ENCODE measurements around the gene CERKL.

The CERKL gene

DNA sequence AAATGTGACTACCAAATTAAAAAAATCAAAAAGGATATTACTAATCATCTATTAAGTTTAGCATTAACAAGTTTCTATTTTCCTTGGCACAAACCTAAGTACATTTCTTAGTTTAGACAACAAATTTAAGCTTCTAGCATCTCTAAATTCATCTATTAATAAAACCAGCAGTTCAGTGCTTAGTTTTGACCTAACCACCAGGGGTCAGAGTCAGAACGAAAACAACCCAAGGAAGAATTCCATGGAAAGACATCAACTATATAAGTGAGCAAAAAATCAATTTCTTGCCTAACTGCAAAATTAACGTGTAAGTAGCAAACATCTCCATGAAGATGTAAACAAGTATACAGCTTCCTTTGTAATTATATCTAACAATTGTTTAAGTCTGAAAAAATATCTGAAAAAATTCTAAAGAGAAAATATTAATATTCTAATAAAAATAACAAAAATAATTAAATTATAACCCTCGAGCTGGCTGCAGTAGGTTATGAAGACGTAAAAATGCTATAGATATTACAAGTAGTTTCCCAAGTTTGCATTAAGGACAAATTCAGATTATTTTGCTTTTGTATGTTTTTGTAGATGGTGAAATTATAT, 83.7 kb downstream of the CERKL start:
- no peak for DNase-seq

DNA sequence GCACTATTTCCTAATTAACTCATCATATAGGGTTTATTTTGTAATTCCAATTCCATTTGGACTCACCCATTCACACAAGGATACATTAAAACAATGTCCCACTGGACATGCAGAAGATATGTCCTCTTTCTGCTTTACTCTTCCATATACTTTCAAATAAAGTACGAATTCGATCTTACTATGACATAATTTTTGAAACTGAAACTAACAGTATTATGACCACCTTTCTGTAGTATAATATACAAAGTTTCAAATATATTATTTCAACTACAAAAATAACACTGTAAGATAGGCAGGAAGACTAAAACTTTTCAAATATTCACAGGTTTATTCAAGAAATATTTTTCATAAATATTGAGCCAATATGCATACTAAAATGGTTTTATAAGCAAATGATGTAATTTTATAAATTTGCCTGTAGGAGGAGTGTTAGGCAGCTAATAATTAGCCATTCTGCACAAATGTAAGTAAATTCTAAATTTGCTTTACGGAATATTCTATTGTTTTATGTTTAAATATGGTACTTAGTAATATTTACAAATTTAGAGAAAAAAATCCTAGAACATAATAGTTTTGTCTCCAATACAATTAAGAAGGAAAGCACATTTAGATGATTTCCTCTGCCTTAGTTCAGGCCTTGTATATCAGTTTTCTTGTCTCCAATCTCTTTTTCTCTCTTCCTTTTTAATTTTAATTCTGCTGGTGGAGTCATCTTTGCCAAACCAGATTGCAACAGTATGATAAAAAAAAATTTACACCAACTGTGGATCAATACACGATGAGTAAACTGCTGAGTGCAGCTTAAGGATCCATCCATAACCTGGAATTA, 85.9 kb downstream of the CERKL start:
- no peak for DNase-seq

DNA sequence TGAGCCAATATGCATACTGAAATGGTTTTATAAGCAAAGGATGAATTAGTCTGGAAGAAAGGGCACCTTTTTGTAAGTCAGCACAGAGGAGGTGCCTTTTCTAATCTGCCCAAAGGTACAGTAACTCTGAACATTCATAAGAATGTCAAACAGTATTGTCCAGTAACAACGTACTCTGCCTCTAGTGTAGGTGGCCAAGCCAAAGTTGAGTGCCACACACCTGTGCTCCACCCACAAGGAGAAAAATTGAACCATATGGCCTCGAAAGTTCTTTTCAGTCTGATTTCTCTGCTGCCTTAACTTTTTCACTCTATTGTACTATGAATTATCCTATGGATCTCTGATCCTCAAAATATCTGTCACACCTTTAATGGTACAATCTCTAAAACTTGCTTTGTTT, 86.8 kb downstream of the CERKL start:
- no peak for DNase-seq

DNA sequence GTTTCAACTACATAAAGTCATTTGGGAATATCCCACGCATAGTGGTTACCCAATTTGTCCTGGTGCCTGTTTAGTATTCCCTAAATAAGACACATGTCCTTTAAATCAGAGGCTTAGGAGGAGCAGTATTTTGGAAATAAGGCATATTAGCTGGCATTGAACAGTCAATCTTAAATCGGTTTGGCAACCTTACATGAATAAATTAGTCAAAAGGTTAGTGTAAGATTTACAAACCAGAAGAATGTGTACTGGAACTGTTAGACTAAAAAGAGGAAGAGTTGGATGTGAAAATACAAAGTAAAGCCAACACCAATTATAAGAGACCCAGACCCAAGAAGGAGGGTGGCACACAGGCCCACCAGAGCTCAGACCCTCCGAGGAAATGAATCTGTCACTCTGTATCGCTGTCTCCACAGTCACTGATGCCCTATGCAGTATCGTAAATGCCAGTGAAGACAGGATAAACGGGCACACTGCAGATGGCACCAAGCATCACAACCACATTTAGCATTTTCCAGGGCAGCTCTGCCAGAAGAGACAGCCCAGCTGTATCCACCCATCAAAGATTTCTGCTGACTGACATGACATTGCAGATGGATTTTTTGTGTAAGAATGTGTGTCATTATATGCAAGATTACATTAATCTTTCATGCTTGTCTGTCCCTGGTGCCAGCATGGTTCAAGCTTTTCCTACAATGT, 90.4 kb downstream of the CERKL start:
- DNase-seq, result no peak

DNA sequence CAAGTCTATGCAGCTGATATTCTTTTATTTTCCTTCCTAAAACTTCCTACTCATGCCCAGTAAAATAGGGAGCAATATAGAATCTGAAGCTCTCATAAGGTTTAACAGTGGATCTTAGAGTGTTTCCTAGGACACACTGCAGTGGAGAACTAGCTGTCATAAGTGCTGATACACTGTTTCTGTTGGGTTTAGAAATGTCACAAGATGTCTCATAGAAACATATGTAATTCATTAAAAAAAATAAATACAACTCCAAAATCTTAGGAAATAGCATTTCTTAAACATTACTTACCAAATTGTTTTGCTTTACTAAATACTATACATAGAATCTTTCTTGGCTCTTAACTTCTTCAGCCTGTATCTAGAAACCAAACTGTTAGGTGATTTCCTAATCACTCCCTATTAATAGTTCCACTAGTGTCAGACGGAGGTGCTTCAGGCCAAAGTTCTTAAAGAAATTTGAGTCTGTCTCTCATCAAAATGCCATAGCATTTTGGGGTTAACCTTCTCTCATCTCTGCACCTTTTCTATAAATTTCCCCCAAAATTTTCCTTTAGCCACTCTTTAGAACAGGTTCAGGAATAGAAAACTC, 93.7 kb downstream of the CERKL start:
- no peak for DNase-seq

GRCh38 chr2:181558371-181558770, 98.5 kb downstream of the CERKL start:
- no peak for DNase-seq

DNA sequence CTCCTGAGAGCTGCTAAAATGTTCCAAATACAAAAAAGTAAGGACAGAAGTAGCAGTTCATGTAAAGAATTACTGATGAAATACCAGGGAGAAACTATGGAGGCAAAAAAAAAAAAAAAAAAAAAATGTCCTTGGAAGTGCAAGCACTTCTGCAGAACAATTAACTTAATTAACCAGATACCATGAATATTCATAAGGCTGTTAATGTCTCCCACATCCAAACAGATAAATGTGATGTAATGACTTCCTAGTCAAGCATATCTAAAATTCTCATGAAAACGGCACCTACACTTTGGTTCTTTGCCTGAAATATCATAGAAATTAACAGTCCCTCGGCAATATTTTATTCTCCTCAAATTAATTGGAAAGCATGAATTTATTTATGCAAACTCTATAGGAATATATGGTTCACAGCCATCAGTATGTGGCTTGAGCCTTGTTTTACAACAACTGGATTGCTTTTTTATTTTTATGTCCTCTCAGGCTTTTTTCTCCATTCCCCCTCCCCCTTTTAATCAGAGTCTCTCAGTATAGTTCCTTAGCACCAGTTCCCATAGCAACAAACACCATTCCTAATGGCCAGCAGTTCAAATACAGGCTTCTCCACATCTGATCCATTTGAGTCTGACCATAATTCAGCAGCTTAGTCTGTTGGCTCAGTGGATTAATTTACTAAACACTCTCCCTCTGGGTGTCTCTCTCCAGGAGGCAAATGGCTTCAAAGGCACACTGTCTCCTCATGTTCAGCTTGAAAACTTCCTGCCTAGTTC, 102.7 kb downstream of the CERKL start:
- no peak for DNase-seq

GRCh38 chr2:181553244-181553643, 103.7 kb downstream of the CERKL start:
- no peak for DNase-seq

DNA sequence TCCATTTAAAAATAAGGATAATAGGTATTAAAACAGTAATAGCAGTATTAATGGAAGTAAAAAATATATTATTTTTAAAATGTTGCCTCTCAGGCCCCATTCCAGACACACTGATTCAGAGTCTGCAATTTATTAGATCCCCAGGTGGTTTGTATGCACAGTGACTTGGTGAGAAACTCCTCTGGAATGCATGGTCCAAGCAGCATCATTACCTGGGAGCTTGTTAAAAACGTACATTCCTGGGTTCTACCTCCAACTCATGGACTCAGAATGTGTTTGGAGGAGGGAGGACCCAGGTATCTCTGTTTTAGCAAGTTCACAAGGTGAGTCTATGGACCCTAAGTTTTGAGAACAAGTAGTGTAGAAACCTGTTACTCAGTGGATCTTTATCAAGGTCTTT, 104.1 kb downstream of the CERKL start:
- no peak for DNase-seq

DNA sequence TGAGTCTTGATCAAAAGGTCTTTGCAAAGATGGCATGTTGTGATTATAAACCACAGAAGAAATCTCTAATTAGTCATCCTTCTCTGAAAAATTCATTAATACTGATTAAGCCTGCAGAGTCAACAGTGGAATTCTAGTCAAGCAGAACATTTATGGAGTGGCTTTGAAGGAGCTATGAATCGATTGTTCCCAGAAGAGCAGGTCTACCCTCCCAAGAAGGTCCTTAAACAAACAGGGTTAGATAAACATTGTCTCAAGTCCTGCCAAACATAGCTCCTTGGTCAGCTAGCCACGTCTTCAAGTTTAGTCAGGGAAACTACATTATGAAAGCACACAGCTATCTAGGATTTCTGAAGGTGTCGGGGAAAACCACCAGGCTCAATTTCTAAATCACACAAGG, 110.8 kb downstream of the CERKL start:
- DNase-seq, result no peak

- no peak for DNase-seq
Observed at GRCh38 chr2:181542170-181542569, 114.7 kb downstream of the CERKL start.

GRCh38 chr2:181540421-181540820, 116.5 kb downstream of the CERKL start:
- DNase-seq, result no peak

DNA sequence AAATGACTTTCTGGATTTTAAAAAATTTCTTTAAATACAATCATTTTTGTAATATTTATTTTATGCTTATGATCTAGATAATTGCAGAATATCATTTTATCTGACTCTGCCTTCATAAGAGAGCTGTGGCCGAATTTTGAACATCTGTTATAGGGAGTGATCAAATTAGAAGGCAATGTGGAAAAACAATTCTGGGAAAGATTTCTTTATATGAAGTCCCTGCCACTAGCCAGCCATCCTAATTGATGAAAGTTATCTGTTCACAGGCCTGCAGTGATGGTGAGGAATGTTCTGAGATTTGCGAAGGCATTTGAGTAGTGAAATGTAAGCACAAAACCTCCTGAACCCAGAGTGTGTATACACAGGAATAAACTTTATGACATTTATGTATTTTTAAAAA, 120.2 kb downstream of the CERKL start:
- DNase-seq, result no peak

DNA sequence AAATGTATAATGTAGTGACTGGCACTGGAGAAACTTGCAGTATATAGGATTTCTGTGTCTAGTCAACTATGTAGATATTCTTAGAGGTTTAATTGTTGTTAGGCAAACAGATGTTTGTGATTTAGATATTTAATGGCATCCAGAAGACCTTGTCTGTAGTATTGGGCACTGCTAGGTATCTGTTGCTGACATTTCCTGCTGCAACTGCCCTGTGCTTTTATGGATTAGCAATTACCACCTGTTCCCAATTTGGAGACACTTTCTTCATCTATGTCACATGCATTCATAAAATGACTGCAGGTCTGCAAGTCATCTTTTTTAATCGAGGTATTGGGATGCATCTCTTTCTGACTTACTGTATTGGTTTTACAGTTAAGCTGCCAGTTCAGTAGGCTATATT, 128.5 kb downstream of the CERKL start:
- no peak for DNase-seq

- no peak for DNase-seq
Observed at GRCh38 chr2:181527058-181527457, 129.8 kb downstream of the CERKL start.

DNA sequence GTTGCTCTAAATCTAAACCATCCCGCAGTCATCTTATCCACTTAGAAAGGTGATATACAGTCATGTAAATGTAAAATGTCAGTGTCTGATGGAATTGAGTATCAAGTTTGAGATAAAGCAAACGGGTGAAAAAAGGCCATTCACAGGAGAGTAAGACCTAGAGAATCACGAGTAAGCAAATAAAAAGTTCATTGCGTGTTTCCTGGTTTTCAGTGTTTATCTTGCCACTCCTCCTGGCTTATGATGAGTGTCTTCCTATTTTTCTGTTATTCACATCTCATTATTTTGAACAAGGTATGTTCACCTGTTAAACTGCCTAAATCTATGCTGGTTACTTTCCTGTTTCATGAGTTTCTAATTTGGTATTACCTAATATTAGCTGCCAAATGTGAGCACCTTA, 130.9 kb downstream of the CERKL start:
- DNase-seq, result no peak

- no peak for DNase-seq
Observed at GRCh38 chr2:181523756-181524155, 133.1 kb downstream of the CERKL start.

- no peak for DNase-seq
Observed at GRCh38 chr2:181520253-181520652, 136.7 kb downstream of the CERKL start.

DNA sequence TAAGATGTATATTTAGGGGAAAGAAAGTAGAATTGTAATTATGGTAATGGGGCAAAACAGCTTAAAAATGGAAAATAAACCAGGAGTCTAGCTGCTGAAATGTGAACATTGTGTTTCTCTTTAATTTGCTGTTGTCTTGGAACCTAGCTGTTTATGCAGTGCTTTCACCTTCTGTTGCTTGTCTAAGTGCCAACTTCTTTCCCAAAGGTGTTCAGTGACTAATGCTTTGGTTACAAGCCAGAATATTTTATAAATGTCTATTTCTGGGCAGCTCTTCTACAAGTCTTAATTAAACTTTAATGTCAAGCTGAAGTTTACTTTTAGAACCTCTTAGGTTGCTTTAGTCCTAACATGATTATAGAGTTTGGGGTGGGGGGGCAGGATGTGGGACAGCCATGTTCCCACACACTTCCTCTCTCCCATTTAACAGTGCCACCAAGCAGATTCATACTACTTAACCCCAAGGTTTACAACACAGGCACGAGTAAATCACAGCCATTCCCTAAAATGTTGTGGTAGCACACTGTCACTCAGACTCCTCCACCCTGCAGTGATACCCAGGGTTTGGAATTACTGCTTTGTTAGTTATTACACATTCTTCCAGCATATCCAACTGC, 139.1 kb downstream of the CERKL start:
- DNase-seq, result peak; percentile 4

DNA sequence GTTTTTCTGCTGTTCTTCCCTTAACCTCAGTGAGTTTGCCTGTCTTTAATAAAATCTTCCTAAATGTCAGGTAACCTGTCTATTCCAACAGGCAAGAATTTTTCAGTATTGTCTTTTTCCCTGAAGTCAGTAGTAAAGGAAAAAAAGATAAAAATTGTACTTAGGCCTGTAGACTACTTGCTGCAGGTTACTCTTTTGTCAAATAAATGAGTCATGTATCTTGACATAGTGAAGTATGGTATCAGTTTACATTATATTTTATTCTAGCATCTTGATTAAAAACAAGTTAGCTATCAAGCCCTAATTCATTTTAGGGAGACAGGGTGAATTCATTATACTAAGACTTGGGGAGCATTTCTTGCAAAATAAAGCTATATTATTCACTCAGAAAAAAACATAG, 139.9 kb downstream of the CERKL start:
- DNase-seq, result no peak

- DNase-seq, result no peak
Observed at GRCh38 chr2:181515719-181516118, 141.2 kb downstream of the CERKL start.

- no peak for DNase-seq
Observed at GRCh38 chr2:181500201-181500600, 156.7 kb downstream of the CERKL start.

DNA sequence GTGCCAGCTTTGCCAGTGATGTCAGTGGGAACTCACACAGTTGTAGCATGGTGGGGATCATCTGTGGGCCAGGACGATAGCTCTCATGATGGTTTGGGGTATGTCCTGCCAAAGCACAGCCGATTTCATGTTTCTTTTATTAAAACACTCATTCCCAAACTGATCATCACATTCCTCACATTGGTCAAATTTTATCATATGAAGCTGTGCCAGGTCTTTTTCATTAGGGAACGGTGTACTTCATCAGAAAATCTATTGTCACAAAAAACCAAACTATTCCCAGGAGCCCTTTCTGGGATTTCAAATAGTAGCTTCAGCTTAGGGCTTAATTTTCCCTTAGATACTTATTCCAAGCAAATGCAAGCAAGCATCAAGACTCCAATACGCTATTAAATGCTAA, 157.7 kb downstream of the CERKL start:
- no peak for DNase-seq
